ENCODE results near the gene ANKRD40CL. TPM values are rescaled to one million over a fixed set of nuclear protein-coding genes. Genes with fewer than 3 reads are reported as not detected.

Gene ANKRD40CL
- total RNA-seq, 2 donors from 2014 or later, result not detected

DNA sequence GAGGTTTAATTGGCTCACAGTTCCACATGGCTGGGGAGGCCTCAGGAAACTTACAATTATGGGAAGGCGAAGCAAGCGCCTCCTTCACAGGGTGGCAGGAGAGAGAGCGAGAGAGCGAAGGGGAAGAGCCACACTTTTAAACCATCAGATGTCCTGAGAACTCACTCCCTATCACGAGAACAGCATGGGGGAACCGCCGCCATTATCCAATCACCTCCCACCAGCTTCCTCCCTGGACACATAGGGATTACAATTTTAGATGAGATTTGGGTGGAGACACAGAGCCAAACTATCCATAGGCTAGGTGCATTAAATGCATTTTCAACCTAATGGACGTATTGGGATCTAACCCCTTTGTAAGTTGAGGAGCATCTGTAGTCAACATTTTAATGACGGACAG, 54.7 kb downstream of the ANKRD40CL start:
- Mint-ChIP-seq H3K36me3 (ENCODE audit: low read depth) (no peaks in the 10 kb centered on the region), H3K9me3 (no peaks in the 10 kb centered on the region), H3K4me3 (no peak overlapping the region), H3K27ac (no peak overlapping the region), H3K27me3 (ENCODE audit: insufficient read depth) (no peaks in the 10 kb centered on the region), H3K4me1 (peaks cover 18% of the 10 kb centered on the region)
- DNase-seq, result peak; percentile 60
- H3K4me3 ChIP-seq (ENCODE audit: low read length), result no peak overlapping the region
- WGBS, 2 experiments (ENCODE audit: insufficient coverage in 1 of 2, insufficient read length in 1 of 2), result 90 to 100% methylated on average over 2 to 9 of the region's 9 CpGs
- no peak overlapping the region for H3K27ac ChIP-seq (ENCODE audit: low read depth, low read length)
- no peaks in the 10 kb centered on the region for H3K9me3 ChIP-seq (ENCODE audit: control insufficient read depth, low read length)
- no peaks in the 10 kb centered on the region for H3K27me3 ChIP-seq (ENCODE audit: control insufficient read depth, insufficient read depth, low read length, poor library complexity, severe bottlenecking)
- H3K4me1 ChIP-seq (ENCODE audit: control insufficient read depth, insufficient read depth, low read length), result peaks cover 3% of the 10 kb centered on the region
- H3K9ac ChIP-seq (ENCODE audit: extremely low read depth, low read length, poor library complexity, severe bottlenecking), result no peak overlapping the region
- no peaks in the 10 kb centered on the region for H3K36me3 ChIP-seq (ENCODE audit: control insufficient read depth, insufficient read depth, low read length)
- TF ChIP-seq, protein P1, sequence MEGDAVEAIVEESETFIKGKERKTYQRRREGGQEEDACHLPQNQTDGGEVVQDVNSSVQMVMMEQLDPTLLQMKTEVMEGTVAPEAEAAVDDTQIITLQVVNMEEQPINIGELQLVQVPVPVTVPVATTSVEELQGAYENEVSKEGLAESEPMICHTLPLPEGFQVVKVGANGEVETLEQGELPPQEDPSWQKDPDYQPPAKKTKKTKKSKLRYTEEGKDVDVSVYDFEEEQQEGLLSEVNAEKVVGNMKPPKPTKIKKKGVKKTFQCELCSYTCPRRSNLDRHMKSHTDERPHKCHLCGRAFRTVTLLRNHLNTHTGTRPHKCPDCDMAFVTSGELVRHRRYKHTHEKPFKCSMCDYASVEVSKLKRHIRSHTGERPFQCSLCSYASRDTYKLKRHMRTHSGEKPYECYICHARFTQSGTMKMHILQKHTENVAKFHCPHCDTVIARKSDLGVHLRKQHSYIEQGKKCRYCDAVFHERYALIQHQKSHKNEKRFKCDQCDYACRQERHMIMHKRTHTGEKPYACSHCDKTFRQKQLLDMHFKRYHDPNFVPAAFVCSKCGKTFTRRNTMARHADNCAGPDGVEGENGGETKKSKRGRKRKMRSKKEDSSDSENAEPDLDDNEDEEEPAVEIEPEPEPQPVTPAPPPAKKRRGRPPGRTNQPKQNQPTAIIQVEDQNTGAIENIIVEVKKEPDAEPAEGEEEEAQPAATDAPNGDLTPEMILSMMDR (conservative IDR thresholded peaks at IDR 0.05), result no peak

Small RNAs within 50 kb of the gene (microRNA-seq; reads per million reads assigned to microRNA genes)
- not detected for gene MIR8059 (ENCODE audit: borderline microRNAs expressed)

Other genes with a start within 250 kb of the ANKRD40CL start
- gene EPN3, start 234.8 kb downstream of the ANKRD40CL start, total RNA-seq, result under 1 TPM in 1 of 2 donors, not detected in 1; 0.66 TPM
- gene SPATA20, start 220.3 kb downstream of the ANKRD40CL start, total RNA-seq, result 10 to 100 TPM; 40.4 to 40.5 TPM
- 1 to 10 TPM in 1 of 2 donors, under 1 TPM in 1; 0.84 to 1.1 TPM for gene CACNA1G, start 206.8 kb downstream of the ANKRD40CL start, total RNA-seq
- gene ABCC3, start 132.6 kb downstream of the ANKRD40CL start, total RNA-seq, result under 1 TPM; 0.22 to 0.91 TPM
- 10 to 100 TPM; 44.9 to 60.3 TPM for gene ANKRD40, start 59.6 kb downstream of the ANKRD40CL start, total RNA-seq
- 100 to 1,000 TPM; 122 to 169 TPM for gene LUC7L3, start 47.9 kb downstream of the ANKRD40CL start, total RNA-seq
- under 1 TPM; 0.29 to 0.35 TPM for gene WFIKKN2, start 68.1 kb upstream of the ANKRD40CL start, total RNA-seq
- gene TOB1, start 98.8 kb upstream of the ANKRD40CL start, total RNA-seq, result 10 to 100 TPM; 35.5 to 36.3 TPM